Activated CD8-positive, alpha-beta memory T cell treated with anti-CD3 and anti-CD28 coated beads, Interleukin-2, amount 10 ng/mL, durations not matched to agents 7 days and 5 days (primary cell): ENCODE data around the gene PLA2G4D. TPM values are rescaled to one million over a fixed set of nuclear protein-coding genes. Genes with fewer than 3 reads are reported as not detected.
A peak's percentile ranks its signal among the peaks of the same experiment; 100 is the strongest.

Experiments used
- ATAC-seq: fragments of 150-1000 bp; cut with Tn5 transposase; one replicate; pipeline ENCODE4 v1.10.0; 2021; ENCODE audit warnings: moderate library complexity
- CTCF ChIA-PET: fragments of 350-600 bp; sonication (Branson Sonifier 250); formaldehyde crosslinking; loops from one replicate; lab custom pipeline; 2021; ENCODE audit warnings: antibody characterized with exemption; lab: Charles Lee
- DNase-seq: peaks from one replicate; pipeline ENCODE4 v3.0.0-alpha.2; 2020
- H3K27ac Mint-ChIP-seq: one replicate; pipeline ENCODE4 v1.8.0; 2021; ENCODE audit warnings: mild to moderate bottlenecking, mixed read lengths
- H3K27me3 Mint-ChIP-seq: one replicate; pipeline ENCODE4 v1.8.0; 2021; ENCODE audit warnings: mixed read lengths
- H3K36me3 Mint-ChIP-seq: one replicate; pipeline ENCODE4 v1.8.0; 2021; ENCODE audit warnings: mild to moderate bottlenecking, mixed read lengths
- H3K4me1 Mint-ChIP-seq: one replicate; pipeline ENCODE4 v1.8.0; 2021; ENCODE audit warnings: mixed read lengths
- H3K4me3 Mint-ChIP-seq: one replicate; pipeline ENCODE4 v1.8.0; 2021; ENCODE audit warnings: mild to moderate bottlenecking, moderate library complexity, mixed read lengths
- H3K9me3 Mint-ChIP-seq: one replicate; pipeline ENCODE4 v1.8.0; 2022; ENCODE audit warnings: low read depth, mixed read lengths
- total RNA-seq, 2 experiments: library from RNA; stranded (reverse); gene quantifications; one replicate each; pipeline ENCODE4 v1.2.3, GENCODE V29; 2021

PLA2G4D gene
- total RNA-seq, 2 experiments from 2014 or later = not detected

DNA sequence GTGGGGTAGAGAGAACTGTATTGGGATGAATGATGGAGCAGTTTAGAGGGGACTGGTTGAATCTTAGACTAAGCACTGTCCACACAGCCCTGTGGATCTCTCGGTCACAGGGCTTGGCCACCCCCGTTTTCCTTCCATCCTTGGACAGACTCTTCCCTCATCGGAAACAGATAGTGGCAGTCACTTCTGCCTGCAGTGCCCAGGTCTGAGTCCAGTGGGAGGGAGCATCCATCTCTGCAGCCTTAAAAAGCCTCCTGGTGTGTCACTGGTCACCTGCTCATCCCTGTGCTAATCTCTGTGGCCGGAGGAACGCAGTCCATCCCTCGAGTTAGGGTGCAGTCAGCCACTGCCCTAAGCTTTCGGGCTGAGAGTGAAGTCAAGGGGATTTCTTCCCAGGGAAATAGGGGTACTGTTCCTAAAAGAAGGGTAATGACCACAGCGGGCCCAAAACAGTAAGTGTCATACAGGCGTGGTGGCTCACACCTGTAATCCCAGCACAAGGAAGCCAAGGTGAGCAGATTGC, 32.0 kb downstream of the PLA2G4D start:
- H3K4me3 Mint-ChIP-seq = no peak overlapping the region
- no peak for ATAC-seq
- DNase-seq = no peak

DNA sequence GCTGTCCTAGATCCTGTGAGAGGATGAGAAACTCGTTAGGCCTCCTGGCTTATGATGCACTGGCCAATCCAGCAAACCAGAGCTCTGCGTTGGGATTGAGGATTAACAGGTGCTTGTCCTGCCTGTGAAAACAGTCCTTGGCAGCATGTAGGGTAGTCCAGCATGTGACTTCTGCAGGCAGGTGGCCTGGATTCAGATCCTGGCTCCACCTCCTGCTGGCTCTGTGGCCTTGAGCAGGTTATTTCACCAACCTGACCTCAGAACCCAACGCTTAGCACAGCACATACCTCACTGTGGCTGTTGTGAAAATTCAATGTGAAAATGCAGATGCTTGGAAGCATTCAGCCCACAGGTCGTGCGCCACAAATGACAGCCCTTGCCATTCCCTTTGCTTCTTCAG, 33.6 kb downstream of the PLA2G4D start:
- ATAC-seq = no peak
- H3K27ac Mint-ChIP-seq = no peak overlapping the region
- no peak overlapping the region for H3K4me3 Mint-ChIP-seq
- CTCF ChIA-PET = interaction anchor here (0.6 to 4.7 kb wide), 6 partner anchors 10 to 288 kb away, joined by 3 to 47 read pairs (median 3); no protein-coding TSS in a partner anchor
- peak; percentile 38 for DNase-seq
- H3K4me1 Mint-ChIP-seq = peaks cover 10% of the 10 kb centered on the region
- H3K9me3 Mint-ChIP-seq = no peaks in the 10 kb centered on the region
- H3K36me3 Mint-ChIP-seq = no peaks in the 10 kb centered on the region
- H3K27me3 Mint-ChIP-seq = peaks cover 50% of the 10 kb centered on the region

More for the DNA sequence above, 32.0 kb downstream of the PLA2G4D start:
- H3K36me3 Mint-ChIP-seq = no peaks in the 10 kb centered on the region
- H3K9me3 Mint-ChIP-seq = no peaks in the 10 kb centered on the region
- no peak overlapping the region for H3K27ac Mint-ChIP-seq
- peaks cover 39% of the 10 kb centered on the region for H3K27me3 Mint-ChIP-seq
- peaks cover 3% of the 10 kb centered on the region for H3K4me1 Mint-ChIP-seq
- CTCF ChIA-PET = interaction anchor here (1.3 to 4.7 kb wide), 4 partner anchors 9 to 74 kb away, joined by 3 to 47 read pairs (median 4); no protein-coding TSS in a partner anchor

DNA sequence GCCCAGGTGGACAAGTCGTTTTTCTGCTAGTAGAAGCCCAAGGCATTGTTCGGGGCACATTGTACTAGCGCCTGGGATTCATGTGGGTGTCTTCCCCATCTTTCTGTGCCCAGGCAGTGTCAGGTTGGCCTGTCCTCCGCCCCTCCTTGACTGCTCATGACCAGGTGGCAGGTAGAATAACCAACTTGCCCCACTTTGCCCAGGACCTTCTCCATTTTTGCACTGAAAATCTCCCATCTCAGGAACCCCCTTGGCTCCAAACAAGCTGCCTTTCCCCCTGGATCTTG, 33.9 kb downstream of the PLA2G4D start:
- no peaks in the 10 kb centered on the region for H3K36me3 Mint-ChIP-seq
- H3K4me1 Mint-ChIP-seq = peaks cover 10% of the 10 kb centered on the region
- DNase-seq (peak; percentile 35), ATAC-seq (no peak)
- no peaks in the 10 kb centered on the region for H3K9me3 Mint-ChIP-seq
- CTCF ChIA-PET = interaction anchor here (0.6 to 4.7 kb wide), 6 partner anchors 10 to 118 kb away, joined by 3 to 47 read pairs (median 4); no protein-coding TSS in a partner anchor
- no peak overlapping the region for H3K4me3 Mint-ChIP-seq
- H3K27ac Mint-ChIP-seq = no peak overlapping the region
- H3K27me3 Mint-ChIP-seq = peaks cover 49% of the 10 kb centered on the region

DNA sequence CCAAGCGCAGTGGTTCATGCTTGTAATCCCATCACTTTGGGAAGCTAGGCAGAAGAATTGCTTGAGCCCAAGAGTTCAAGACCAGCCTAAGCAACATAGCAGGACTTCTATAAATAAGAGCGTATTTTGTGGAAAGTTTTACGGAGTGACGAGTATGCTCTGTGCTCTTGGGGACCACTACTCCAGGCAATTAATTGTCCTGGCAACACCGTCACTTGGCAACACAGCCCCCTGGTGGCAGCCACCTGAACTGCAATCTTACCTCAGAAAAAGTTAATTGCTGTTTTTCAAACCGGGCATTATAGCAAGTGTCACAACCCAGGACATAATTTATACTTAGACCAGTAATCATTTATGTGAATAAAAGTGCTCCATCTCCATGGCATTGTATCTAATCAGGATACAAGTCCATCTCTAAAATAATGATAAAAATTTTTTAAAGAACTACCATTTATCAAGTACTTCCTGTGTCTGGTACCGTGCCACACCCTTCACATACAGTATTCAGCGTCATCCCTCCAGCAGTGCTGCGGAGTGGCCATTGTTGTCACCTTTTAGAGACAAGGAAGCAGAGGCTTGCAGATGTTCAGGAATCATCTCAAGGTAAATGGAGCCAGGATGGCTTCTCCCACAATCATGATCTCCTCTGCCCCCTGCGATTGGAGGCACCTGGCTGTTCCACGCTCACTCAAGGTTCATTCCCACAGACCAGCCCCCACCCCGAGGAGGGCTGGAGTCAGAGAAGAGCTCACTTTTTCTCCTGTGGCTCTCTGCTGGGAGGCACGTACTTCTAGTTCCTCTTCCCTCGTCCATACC, 34.5 kb downstream of the PLA2G4D start:
- H3K27ac Mint-ChIP-seq = no peak overlapping the region
- peaks cover 10% of the 10 kb centered on the region for H3K4me1 Mint-ChIP-seq
- peak; percentile 75 for DNase-seq
- no peaks in the 10 kb centered on the region for H3K36me3 Mint-ChIP-seq
- no peaks in the 10 kb centered on the region for H3K9me3 Mint-ChIP-seq
- no peak overlapping the region for H3K4me3 Mint-ChIP-seq
- H3K27me3 Mint-ChIP-seq = peaks cover 51% of the 10 kb centered on the region
- ATAC-seq = peak; percentile 22
- CTCF ChIA-PET = interaction anchor here (0.7 to 4.7 kb wide), 7 partner anchors 9 to 118 kb away, joined by 3 to 47 read pairs (median 3); no protein-coding TSS in a partner anchor

DNA sequence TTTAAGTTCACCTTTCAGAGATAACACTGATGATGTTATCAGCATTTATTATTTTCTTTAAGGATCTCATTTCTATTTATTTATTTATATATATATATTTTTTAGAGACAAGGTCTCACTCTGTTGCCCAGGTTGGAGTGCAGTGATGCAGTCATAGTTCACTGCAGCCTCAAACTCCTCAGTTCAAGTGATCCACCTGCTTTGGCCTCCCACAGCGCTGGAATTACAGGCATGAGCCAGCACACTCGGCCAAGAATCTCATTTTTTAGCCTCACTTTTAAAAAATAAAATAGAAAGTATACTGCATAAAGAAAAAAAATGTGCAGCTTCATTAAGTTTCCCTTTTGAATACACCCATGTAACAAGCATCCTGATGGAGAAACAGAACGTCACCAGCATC, 35.6 kb downstream of the PLA2G4D start:
- ATAC-seq (no peak), DNase-seq (peak; percentile 32)
- Mint-ChIP-seq H3K9me3 (no peaks in the 10 kb centered on the region), H3K4me1 (peaks cover 10% of the 10 kb centered on the region), H3K36me3 (no peaks in the 10 kb centered on the region), H3K4me3 (no peak overlapping the region), H3K27me3 (peaks cover 57% of the 10 kb centered on the region), H3K27ac (no peak overlapping the region)
- CTCF ChIA-PET = interaction anchor here (1.0 to 4.7 kb wide), 3 partner anchors 25 to 70 kb away, joined by 3 to 47 read pairs (median 3); no protein-coding TSS in a partner anchor

DNA sequence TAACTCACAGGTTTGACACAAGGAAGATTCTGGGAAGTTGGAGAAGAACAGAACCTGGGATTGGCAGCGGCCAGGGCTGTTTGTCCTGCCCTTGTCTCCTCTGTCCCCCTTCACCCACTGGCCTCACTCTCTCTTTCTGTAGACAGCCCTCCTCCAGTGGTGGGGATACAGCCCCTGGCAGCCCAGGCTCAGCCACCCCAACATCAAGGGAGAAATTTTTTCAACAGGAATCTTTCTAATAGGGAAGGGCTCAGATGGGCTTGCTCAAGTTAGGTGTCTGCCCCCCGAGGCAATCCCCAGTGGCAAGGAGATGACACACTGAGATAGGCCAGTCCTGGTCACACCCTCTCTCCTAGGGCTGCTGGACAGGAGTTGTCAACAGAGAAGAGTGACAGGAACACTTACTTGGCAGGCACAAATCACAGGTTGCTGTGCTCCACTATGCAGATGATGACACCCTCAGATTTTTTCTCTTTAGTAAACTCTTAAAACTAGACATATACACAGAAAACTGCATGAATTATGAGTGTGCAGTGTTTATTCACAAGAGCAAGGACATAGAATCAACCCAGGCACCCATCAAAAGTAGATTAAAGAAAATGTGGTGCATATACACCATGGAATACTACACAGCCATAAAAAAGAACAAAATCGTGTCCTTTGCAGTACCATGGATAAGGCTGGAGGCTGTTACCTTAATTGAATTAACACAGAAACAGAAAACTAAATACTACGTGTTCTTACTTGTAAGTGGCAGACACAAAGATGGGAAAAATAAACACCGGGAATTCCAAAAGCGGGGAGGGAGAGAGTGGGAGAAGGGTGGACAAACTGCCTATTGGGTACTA, 36.3 kb downstream of the PLA2G4D start:
- DNase-seq (peak; percentile 35), ATAC-seq (no peak)
- H3K4me1 Mint-ChIP-seq = peaks cover 10% of the 10 kb centered on the region
- no peak overlapping the region for H3K4me3 Mint-ChIP-seq
- CTCF ChIA-PET = interaction anchor here (0.8 to 8.0 kb wide), 7 partner anchors 15 to 284 kb away, joined by 3 to 78 read pairs (median 5); partner anchors contain the start of gene MAPKBP1
- no peaks in the 10 kb centered on the region for H3K9me3 Mint-ChIP-seq
- no peaks in the 10 kb centered on the region for H3K36me3 Mint-ChIP-seq
- no peak overlapping the region for H3K27ac Mint-ChIP-seq
- H3K27me3 Mint-ChIP-seq = peaks cover 63% of the 10 kb centered on the region

DNA sequence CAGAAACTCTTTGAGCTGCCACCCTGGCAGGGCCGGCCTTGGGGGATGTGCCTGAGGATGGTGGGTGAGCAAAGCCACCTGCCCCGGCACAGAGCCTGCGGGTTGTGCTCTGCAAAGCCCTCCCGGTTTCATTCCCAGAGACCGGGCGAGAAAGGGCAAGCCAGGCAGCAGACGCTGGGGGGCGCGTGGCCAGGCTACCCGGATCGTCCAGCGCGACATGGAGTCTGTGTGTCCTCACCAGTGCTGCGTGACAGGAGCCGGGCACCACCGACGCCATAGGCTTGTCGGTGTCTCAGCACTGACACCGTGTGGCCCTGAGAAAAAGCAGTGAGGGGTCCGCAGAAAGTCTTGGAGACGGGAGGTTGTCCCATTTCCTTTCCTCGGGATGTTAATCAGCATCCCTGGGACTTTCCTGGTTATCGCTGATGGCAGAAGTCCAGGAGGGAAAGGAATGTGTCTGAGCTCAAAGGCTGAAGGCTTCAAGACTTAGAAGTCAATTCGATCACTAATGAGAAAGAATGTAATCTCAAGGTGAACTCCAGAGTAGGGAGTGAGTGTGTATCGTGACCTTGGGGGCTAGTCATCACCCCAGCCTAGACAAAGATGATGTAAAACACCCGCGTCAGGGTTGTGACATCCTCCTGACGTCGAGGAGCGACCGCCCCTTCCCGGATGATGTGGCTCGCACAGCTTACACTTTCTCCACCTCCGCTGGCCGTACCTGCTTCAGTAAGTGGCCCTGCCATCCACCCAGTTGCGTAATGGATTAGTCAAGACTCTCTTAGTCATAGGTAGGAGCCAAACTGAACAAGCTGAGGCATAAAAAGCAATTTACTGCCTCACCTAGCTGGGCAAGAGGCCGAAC, 37.2 kb downstream of the PLA2G4D start:
- ATAC-seq (peak; percentile 76), DNase-seq (peak; percentile 70)
- Mint-ChIP-seq H3K4me1 (peaks cover 10% of the 10 kb centered on the region), H3K9me3 (no peaks in the 10 kb centered on the region), H3K27ac (peak overlapping the region; percentile 42), H3K27me3 (peaks cover 71% of the 10 kb centered on the region), H3K4me3 (peak overlapping the region; percentile 53), H3K36me3 (no peaks in the 10 kb centered on the region)
- CTCF ChIA-PET = interaction anchor here (0.8 to 8.0 kb wide), 8 partner anchors 16 to 283 kb away, joined by 3 to 78 read pairs (median 4); partner anchors contain the start of gene MAPKBP1

DNA sequence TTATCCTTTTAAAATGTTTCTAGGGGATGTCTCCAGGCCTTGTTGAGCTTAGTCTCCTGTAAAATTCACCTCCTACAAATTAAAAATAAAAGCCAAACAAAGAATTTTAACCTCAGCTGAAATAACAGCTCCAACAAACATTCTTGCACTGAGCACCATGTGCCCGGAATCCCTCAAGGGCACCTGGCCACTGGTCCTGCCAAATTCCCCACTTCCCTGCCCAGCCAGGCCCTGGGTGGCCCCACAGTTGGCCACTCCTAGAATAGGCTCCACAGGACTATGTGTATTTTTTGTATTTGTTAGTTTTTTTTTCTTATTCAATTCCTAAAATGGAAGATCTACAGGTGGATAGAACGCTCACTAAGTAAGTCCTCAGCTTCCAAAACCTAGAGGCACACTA, 40.4 kb downstream of the PLA2G4D start:
- H3K4me1 Mint-ChIP-seq = peaks cover 7% of the 10 kb centered on the region
- DNase-seq (peak; percentile 37), ATAC-seq (no peak)
- CTCF ChIA-PET = interaction anchor here (1.2 to 8.0 kb wide), 3 partner anchors 8 to 80 kb away, joined by 3 to 78 read pairs (median 3); no protein-coding TSS in a partner anchor
- peaks cover 69% of the 10 kb centered on the region for H3K27me3 Mint-ChIP-seq
- H3K27ac Mint-ChIP-seq = no peak overlapping the region
- H3K4me3 Mint-ChIP-seq = no peak overlapping the region
- no peaks in the 10 kb centered on the region for H3K36me3 Mint-ChIP-seq
- no peaks in the 10 kb centered on the region for H3K9me3 Mint-ChIP-seq

DNA sequence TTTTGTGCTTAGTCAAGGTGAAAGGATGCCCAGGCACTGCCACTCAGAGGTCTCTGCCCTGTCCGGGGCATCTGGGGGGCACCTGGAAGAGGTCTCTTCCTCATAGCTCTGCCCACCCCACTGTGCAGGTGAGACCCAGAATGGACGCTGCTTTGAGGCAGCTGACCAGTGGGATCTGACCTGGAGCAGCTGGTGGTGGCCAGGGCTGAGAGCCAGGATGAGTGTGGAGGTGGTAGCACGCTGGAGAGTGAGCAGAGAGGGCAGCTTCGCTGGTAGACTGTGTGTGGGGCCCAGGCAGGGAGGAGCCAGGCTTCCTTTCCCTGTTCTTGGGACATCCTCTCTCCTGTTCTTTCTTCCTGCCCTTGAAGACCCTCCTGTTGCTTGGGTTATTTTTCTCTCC, 41.4 kb downstream of the PLA2G4D start:
- Mint-ChIP-seq H3K27me3 (peaks cover 64% of the 10 kb centered on the region), H3K4me1 (peaks cover 7% of the 10 kb centered on the region), H3K9me3 (no peaks in the 10 kb centered on the region), H3K4me3 (no peak overlapping the region), H3K27ac (no peak overlapping the region), H3K36me3 (no peaks in the 10 kb centered on the region)
- DNase-seq (no peak), ATAC-seq (no peak)
- CTCF ChIA-PET = interaction anchor here (0.9 to 8.0 kb wide), 4 partner anchors 9 to 64 kb away, joined by 3 to 78 read pairs (median 4); no protein-coding TSS in a partner anchor

DNA sequence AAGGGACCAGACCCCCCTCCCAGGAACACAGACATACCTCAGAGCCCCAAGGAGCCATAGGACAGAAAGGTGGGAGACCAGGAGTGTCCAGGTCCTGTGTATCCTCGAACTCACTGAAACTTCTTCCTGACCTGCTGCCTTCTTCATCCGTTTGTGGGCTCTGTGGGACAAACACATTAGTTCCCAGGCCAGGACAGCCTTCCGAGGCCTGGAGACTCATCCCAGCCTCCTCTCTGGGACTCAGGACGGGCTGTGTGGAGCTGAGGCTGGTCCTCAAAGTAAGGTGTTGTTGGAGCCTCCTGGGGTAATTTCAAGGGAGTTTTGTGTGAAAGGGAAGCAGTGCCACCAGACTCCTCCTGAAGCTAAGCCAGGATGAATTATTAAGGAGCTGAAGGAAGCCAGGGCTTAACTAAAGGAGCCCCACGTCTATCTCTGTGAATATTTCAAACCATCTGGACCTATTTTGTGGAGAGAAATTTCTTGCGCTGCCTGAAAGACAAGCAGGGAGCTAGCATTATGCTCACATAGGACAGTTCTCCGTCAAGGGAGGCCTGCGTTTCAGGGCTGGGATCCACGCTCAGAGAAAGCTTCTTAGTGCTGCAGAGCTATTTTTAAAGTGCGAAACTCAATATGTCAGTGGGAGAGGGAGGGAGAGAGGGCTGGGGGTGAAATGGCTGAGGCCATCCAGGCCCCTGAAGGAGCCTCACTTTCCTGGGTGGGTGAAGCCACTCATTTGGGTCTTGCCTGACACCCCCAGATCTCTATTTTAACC, 43.7 kb downstream of the PLA2G4D start:
- no peak overlapping the region for H3K27ac Mint-ChIP-seq
- ATAC-seq (no peak), DNase-seq (peak; percentile 18)
- H3K27me3 Mint-ChIP-seq = peaks cover 41% of the 10 kb centered on the region
- H3K4me1 Mint-ChIP-seq = no peaks in the 10 kb centered on the region
- no peaks in the 10 kb centered on the region for H3K36me3 Mint-ChIP-seq
- CTCF ChIA-PET = interaction anchor here (1.1 to 8.0 kb wide), 2 partner anchors 9 to 62 kb away, joined by 4 to 78 read pairs; no protein-coding TSS in a partner anchor
- no peaks in the 10 kb centered on the region for H3K9me3 Mint-ChIP-seq
- no peak overlapping the region for H3K4me3 Mint-ChIP-seq

DNA sequence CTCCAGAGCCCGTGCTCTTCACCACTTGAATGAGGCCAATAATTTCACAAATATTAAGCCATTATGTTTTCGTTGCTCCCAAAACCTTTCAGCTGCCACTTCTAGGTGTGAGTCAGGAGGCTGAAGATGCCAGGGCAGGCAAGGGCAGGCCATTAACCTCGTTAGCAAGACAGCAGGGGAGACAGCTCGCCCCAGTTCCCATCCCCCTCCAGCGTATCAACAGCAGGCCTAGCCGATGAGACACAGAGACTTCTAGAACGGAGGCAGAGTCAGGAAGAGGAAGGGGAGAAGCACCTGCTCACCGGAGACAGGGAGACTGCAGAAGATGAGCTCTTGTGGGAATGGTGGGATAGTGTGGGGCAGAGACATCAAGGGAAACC, 45.6 kb downstream of the PLA2G4D start:
- DNase-seq (peak; percentile 27), ATAC-seq (no peak)
- Mint-ChIP-seq H3K27me3 (peaks cover 26% of the 10 kb centered on the region), H3K4me1 (peaks cover 5% of the 10 kb centered on the region), H3K4me3 (no peak overlapping the region), H3K9me3 (no peaks in the 10 kb centered on the region), H3K27ac (no peak overlapping the region), H3K36me3 (no peaks in the 10 kb centered on the region)
- CTCF ChIA-PET = interaction anchor here (1.2 kb wide), 1 partner anchor 12 kb away, joined by 3 read pairs; no protein-coding TSS in a partner anchor
